ENCODE data around the gene GALNS. TPM values are rescaled to one million over a fixed set of nuclear protein-coding genes. Genes with fewer than 3 reads are reported as not detected.

Gene GALNS
- total RNA-seq, 1 experiment from 2014 or later = 81.6 TPM

GRCh38 chr16:88778271-88778525, 78.5 kb downstream of the GALNS start:
- in situ Hi-C loops (cut with HindIII; ENCODE audit: low pct_unique_long_range_greater_than_20kb, low sequenced_read_pairs) = no loop called here
- peaks cover 68% of the 10 kb centered on the region for H3K4me1 ChIP-seq (ENCODE audit: control insufficient read depth, insufficient read depth, low read length)
- POLR2A ChIA-PET = no interaction called here

GRCh38 chr16:88777471-88778270, 79.1 kb downstream of the GALNS start:
- Histone ChIP-seq H3K27ac (ENCODE audit: low read length) (peak overlapping the region; percentile 69), H3K4me3 (ENCODE audit: low read depth in 2 of 2, low read length in 2 of 2) (no peak overlapping the region), H3K9me3 (ENCODE audit: control insufficient read depth, insufficient read depth, low read depth, low read length) (no peaks in the 10 kb centered on the region), H3K36me3 (ENCODE audit: control insufficient read depth, insufficient read depth, low read length) (no peaks in the 10 kb centered on the region), H3K4me1 (ENCODE audit: control insufficient read depth, insufficient read depth, low read length) (peaks cover 73% of the 10 kb centered on the region), H3K27me3 (ENCODE audit: control insufficient read depth, insufficient read depth, low read length) (no peaks in the 10 kb centered on the region)
- in situ Hi-C loops (cut with HindIII; ENCODE audit: low pct_unique_long_range_greater_than_20kb, low sequenced_read_pairs) (no loop called here), intact Hi-C loops (cut with micrococcal nuclease; ENCODE audit: unreplicated experiment) (no loop called here)
- ChIA-PET CTCF (no interaction called here), POLR2A (no interaction called here)
- BruUV-seq (replicated peaks) = no TSS peak
- no peak for TF ChIP-seq CTCF (IDR thresholded peaks at IDR 0.05)
- TF ChIP-seq SIN3A (IDR thresholded peaks at IDR 0.05; ENCODE audit: borderline replicate concordance, insufficient read depth, low read depth, low read length) = no peak
- no peak for TF ChIP-seq REST (IDR thresholded peaks at IDR 0.05; ENCODE audit: insufficient read depth in 1 of 2, low read depth in 2 of 2, low read length in 1 of 2)
- TF ChIP-seq POLR2AphosphoS5 (IDR thresholded peaks at IDR 0.05; ENCODE audit: low read depth, low read length) = no peak
- no peak for TF ChIP-seq TCF7L2 (IDR thresholded peaks at IDR 0.05; ENCODE audit: low read depth, low read length)
- no peak for DNase-seq (ENCODE audit: low read depth, low spot score)
- no peak for ATAC-seq

More at GRCh38 chr16:88778271-88778525, 78.5 kb downstream of the GALNS start:
- DNase-seq (ENCODE audit: low read depth, low spot score) (no peak), ATAC-seq (no peak)
- TF ChIP-seq POLR2AphosphoS5 (IDR thresholded peaks at IDR 0.05; ENCODE audit: low read depth, low read length) = no peak
- no peak for TF ChIP-seq CTCF (IDR thresholded peaks at IDR 0.05)
- TF ChIP-seq SIN3A (IDR thresholded peaks at IDR 0.05; ENCODE audit: borderline replicate concordance, insufficient read depth, low read depth, low read length) = no peak
- no peak for TF ChIP-seq TCF7L2 (IDR thresholded peaks at IDR 0.05; ENCODE audit: low read depth, low read length)
- no peak for TF ChIP-seq REST (IDR thresholded peaks at IDR 0.05; ENCODE audit: insufficient read depth in 1 of 2, low read depth in 2 of 2, low read length in 1 of 2)
- no peak overlapping the region for H3K4me3 ChIP-seq (ENCODE audit: low read depth in 2 of 2, low read length in 2 of 2)
- BruUV-seq (replicated peaks) = no TSS peak
- intact Hi-C loops (cut with micrococcal nuclease; ENCODE audit: unreplicated experiment) = no loop called here
- CTCF ChIA-PET = no interaction called here
- no peaks in the 10 kb centered on the region for H3K27me3 ChIP-seq (ENCODE audit: control insufficient read depth, insufficient read depth, low read length)
- no peaks in the 10 kb centered on the region for H3K36me3 ChIP-seq (ENCODE audit: control insufficient read depth, insufficient read depth, low read length)
- peak overlapping the region; percentile 69 for H3K27ac ChIP-seq (ENCODE audit: low read length)
- H3K9me3 ChIP-seq (ENCODE audit: control insufficient read depth, insufficient read depth, low read depth, low read length) = no peaks in the 10 kb centered on the region

Measured in Panc1 (cell line).